ENCODE data around the gene SOX4. TPM values are rescaled to one million over a fixed set of nuclear protein-coding genes. Genes with fewer than 3 reads are reported as not detected.

Gene SOX4
- total and polyA plus RNA-seq, 9 donors: 34.0 to 82.6 (median 53.5) TPM

DNA sequence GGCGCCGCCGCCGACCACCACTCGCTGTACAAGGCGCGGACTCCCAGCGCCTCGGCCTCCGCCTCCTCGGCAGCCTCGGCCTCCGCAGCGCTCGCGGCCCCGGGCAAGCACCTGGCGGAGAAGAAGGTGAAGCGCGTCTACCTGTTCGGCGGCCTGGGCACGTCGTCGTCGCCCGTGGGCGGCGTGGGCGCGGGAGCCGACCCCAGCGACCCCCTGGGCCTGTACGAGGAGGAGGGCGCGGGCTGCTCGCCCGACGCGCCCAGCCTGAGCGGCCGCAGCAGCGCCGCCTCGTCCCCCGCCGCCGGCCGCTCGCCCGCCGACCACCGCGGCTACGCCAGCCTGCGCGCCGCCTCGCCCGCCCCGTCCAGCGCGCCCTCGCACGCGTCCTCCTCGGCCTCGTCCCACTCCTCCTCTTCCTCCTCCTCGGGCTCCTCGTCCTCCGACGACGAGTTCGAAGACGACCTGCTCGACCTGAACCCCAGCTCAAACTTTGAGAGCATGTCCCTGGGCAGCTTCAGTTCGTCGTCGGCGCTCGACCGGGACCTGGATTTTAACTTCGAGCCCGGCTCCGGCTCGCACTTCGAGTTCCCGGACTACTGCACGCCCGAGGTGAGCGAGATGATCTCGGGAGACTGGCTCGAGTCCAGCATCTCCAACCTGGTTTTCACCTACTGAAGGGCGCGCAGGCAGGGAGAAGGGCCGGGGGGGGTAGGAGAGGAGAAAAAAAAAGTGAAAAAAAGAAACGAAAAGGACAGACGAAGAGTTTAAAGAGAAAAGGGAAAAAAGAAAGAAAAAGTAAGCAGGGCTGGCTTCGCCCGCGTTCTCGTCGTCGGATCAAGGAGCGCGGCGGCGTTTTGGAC lies 2.0 kb downstream of the SOX4 start:
- WGBS, 3 donors: 1% methylated on average over 92 to 108 of the region's 108 CpGs
- Histone ChIP-seq H3K9me3 (no peaks in the 10 kb centered on the region), H3K27ac (peak overlapping the region; percentile 83 to 87), H3K27me3 (no peaks in the 10 kb centered on the region), H3K4me1 (ENCODE audit: insufficient read depth) (peaks cover 5% of the 10 kb centered on the region), H3K36me3 (no peaks in the 10 kb centered on the region), H3K4me3 (peak overlapping the region; percentile 85)
- no peak for TF ChIP-seq POLR2A (IDR thresholded peaks at IDR 0.05)
- TF ChIP-seq, protein P1, sequence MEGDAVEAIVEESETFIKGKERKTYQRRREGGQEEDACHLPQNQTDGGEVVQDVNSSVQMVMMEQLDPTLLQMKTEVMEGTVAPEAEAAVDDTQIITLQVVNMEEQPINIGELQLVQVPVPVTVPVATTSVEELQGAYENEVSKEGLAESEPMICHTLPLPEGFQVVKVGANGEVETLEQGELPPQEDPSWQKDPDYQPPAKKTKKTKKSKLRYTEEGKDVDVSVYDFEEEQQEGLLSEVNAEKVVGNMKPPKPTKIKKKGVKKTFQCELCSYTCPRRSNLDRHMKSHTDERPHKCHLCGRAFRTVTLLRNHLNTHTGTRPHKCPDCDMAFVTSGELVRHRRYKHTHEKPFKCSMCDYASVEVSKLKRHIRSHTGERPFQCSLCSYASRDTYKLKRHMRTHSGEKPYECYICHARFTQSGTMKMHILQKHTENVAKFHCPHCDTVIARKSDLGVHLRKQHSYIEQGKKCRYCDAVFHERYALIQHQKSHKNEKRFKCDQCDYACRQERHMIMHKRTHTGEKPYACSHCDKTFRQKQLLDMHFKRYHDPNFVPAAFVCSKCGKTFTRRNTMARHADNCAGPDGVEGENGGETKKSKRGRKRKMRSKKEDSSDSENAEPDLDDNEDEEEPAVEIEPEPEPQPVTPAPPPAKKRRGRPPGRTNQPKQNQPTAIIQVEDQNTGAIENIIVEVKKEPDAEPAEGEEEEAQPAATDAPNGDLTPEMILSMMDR (IDR thresholded peaks at IDR 0.05): no peak
- no peak for TF ChIP-seq EP300 (IDR thresholded peaks at IDR 0.05)
- intact Hi-C loops (cut with DNase I): loop anchor here (2.0 to 10.0 kb wide), 6 partner anchors 69 to 1139 kb away; no protein-coding TSS in a partner anchor
- peak; percentile 51 to 69 (median 63) for DNase-seq

DNA sequence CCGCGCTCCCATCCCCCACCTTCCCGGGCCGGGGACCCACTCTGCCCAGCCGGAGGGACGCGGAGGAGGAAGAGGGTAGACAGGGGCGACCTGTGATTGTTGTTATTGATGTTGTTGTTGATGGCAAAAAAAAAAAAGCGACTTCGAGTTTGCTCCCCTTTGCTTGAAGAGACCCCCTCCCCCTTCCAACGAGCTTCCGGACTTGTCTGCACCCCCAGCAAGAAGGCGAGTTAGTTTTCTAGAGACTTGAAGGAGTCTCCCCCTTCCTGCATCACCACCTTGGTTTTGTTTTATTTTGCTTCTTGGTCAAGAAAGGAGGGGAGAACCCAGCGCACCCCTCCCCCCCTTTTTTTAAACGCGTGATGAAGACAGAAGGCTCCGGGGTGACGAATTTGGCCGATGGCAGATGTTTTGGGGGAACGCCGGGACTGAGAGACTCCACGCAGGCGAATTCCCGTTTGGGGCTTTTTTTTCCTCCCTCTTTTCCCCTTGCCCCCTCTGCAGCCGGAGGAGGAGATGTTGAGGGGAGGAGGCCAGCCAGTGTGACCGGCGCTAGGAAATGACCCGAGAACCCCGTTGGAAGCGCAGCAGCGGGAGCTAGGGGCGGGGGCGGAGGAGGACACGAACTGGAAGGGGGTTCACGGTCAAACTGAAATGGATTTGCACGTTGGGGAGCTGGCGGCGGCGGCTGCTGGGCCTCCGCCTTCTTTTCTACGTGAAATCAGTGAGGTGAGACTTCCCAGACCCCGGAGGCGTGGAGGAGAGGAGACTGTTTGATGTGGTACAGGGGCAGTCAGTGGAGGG lies 2.8 kb downstream of the SOX4 start:
- H3K27me3 ChIP-seq: no peaks in the 10 kb centered on the region
- 0 to 1% (median 1%) methylated on average over 43 of the region's 43 CpGs for WGBS, 3 donors
- intact Hi-C loops (cut with DNase I): loop anchor here (2.0 to 10.0 kb wide), 6 partner anchors 68 to 1138 kb away; no protein-coding TSS in a partner anchor
- H3K9me3 ChIP-seq: no peaks in the 10 kb centered on the region
- peak; percentile 67 to 82 (median 79) for DNase-seq
- no peaks in the 10 kb centered on the region for H3K36me3 ChIP-seq
- peak overlapping the region; percentile 83 to 87 for H3K27ac ChIP-seq
- TF ChIP-seq, protein P1 (IDR thresholded peaks at IDR 0.05): no peak
- TF ChIP-seq POLR2A (IDR thresholded peaks at IDR 0.05): no peak
- TF ChIP-seq EP300 (IDR thresholded peaks at IDR 0.05): no peak
- H3K4me1 ChIP-seq (ENCODE audit: insufficient read depth): peaks cover 5% of the 10 kb centered on the region
- peak overlapping the region; percentile 85 for H3K4me3 ChIP-seq

DNA sequence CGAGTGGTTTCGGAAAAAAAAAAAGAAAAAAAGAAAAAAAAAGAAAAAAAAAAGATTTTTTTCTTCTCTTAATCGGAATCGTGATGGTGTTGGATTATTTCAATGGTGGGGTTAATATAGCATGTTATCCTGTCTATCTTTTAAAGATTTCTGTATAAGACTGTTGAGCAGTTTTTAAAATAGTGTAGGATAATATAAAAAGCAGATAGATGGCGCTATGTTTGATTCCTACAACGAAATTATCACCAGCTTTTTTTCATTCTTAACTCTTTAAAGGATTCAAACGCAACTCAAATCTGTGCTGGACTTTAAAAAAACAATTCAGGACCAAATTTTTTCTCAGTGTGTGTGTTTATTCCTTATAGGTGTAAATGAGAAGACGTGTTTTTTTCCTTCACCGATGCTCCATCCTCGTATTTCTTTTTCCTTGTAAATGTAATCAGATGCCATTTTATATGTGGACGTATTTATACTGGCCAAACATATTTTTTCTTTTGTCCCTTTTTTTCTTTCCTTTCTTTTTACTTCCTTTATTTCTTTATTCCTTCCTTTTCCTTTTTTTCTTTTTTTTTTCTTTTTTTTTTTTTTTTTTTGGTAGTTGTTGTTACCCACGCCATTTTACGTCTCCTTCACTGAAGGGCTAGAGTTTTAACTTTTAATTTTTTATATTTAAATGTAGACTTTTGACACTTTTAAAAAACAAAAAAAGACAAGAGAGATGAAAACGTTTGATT lies 3.6 kb downstream of the SOX4 start:
- H3K27ac ChIP-seq: peak overlapping the region; percentile 83 to 87
- no peak for DNase-seq
- TF ChIP-seq EP300 (IDR thresholded peaks at IDR 0.05) (no peak), POLR2A (IDR thresholded peaks at IDR 0.05) (no peak)
- TF ChIP-seq, protein P1 (IDR thresholded peaks at IDR 0.05): peak; percentile 47 to 58 (median 49)

More for the DNA sequence above, 3.6 kb downstream of the SOX4 start:
- H3K9me3 ChIP-seq: no peaks in the 10 kb centered on the region
- intact Hi-C loops (cut with DNase I): loop anchor here (2.0 to 10.0 kb wide), 6 partner anchors 68 to 1138 kb away; no protein-coding TSS in a partner anchor
- 1 to 4% (median 2%) methylated on average over 14 of the region's 14 CpGs for WGBS, 3 donors
- H3K36me3 ChIP-seq: no peaks in the 10 kb centered on the region
- no peaks in the 10 kb centered on the region for H3K27me3 ChIP-seq
- peak overlapping the region; percentile 85 for H3K4me3 ChIP-seq
- H3K4me1 ChIP-seq (ENCODE audit: insufficient read depth): peaks cover 5% of the 10 kb centered on the region

Measured in ovary (tissue), 9 donors.